HG03442 (cell line): Measurements from ENCODE around the gene COL13A1.
A peak's percentile ranks its signal among the peaks of the same experiment; 100 is the strongest.

Source experiments
- ATAC-seq: cut with Tn5 transposase; IDR thresholded peaks from one replicate; pipeline ENCODE4 v1.9.1; 2021; ENCODE audit warnings: mild to moderate bottlenecking, moderate library complexity; ENCODE audit not compliant: unreplicated experiment

COL13A1 gene

DNA sequence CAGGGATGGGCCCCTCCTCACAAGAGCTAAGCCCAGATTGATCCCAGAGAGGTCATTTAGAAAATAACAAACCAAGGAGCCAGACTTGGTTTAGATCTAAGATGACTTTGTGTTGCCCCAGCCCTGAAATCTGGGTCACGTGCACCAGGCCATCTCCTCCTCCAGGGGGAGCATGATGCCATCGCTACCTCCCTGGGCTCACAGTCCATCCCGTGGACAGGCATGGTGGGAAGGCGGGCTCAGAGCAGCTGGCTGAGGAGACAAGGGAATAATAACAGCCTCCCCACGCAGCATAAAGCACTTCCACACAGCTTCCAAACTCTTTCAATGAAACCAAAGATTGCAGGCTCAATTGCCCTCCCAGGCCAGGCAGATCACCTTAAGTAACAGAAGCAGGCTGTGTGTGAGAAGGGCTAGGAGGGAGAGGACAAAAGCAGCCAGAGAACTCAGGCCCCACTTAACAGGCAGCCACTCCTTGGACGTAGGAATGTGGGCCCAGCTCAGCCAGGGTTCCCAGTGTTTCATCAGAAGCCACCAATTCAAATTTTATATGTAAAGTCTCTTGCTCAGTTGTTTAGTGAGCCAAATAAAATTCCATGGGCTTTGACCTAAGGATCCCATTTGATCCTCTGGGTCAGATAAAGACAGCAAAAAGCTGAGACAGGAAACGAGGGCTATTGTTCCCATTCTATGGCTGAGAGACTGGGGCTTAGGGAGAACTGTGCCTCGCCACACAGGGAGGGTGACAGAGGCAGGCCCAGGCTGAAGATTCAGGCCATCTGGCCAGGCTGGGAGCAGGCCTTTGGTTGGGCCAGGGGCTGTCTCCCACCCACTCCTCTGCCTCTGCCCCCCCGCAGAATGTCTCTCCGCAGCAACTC lies 100.2 kb downstream of the COL13A1 start:
- ATAC-seq, result no peak

DNA sequence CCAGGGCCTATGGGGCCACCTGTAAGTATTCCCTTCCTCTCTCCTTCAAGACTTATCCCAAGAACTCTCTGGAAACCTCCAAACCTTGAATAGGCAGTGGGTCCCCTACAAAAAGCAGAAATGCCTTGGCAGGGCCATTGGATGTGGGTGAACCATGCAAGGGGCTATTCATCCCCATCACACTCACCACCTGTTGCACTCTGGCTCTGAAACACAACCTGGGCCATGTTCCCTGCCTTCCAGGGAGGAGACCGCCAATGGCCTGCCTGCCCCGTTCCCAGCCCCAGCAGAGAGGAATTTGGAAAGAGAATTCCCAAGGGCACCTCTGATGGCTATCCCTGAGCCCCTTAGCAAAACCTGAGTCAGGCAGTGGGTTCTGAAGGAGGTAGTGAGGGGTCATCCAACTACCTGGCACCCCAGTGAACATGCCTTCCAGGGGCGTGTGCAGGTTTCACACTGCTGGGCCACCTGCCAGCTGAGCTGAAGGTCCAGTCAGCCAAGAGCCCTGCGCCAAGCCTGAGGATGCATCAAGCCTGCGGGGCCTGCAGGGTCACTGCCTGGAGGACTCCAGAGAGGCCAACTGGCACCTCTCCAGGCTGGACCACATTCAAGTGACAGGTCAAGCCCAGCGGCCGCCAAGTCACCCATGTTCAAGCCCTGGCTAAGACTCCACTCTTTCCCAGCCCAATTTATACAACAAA lies 101.3 kb downstream of the COL13A1 start:
- no peak for ATAC-seq

GRCh38 chr10:69904533-69904932 lies 102.8 kb downstream of the COL13A1 start:
- no peak for ATAC-seq

DNA sequence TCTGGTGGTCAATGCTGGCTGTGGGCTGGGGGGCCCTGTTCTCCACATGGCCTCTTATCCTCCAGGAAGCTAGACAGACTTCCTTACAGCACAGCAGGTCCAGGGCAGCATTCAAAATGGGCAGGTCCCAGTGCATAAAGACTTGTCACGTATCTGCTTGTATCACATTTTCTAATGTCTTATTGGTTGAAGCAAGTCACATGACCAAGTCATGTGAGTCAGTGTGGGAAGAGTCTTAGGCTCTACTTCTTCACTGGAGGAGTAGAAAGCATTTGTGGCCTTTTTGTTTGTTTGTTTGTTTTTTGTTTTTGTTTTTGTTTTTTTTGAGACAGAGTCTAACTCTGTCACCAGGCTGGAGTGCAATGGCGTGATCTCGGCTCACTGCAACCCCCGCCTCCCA lies 104.7 kb downstream of the COL13A1 start:
- ATAC-seq, result no peak

GRCh38 chr10:69907517-69907916 lies 105.8 kb downstream of the COL13A1 start:
- ATAC-seq, result no peak

DNA sequence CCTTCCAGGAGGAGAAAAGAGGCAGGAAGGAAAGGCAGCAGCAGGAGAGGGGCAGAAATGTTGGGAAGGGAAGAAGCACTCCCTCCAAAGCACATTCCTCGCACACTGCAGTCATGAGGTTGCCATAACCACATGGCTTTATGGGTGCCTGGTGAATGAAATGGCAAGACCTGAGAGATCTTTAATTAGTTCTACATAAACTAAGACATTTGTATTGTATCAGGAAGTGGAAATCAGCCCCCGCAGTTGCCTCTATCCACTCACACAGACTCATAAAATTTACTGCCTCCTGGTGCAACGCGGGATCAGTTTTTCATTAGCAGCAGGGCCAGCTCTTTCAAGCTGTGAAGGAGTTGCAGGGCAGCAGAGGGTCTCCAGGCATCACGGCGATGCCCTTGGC lies 106.4 kb downstream of the COL13A1 start:
- ATAC-seq, result no peak

DNA sequence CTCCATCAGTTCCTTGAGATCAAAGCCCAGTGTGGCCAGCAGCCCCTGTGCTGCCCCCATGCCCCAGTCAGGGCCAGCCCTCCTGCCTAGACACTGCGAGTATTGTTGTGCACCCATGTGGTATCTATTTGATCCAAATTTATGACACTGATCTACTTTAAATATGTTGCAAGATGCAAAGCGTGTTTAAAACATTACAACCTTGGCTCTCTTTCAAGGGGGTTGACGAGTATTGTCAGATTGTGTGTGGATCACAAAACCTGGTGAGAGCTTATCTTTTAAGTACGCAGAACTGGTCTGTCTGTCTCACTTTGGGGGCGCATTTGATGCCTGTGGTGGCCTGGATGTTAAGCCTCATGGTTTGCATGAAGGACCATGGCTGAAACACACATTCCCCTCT lies 108.9 kb downstream of the COL13A1 start:
- ATAC-seq, result no peak

- no peak for ATAC-seq
Measured at GRCh38 chr10:69911613-69912528, 110.2 kb downstream of the COL13A1 start.

DNA sequence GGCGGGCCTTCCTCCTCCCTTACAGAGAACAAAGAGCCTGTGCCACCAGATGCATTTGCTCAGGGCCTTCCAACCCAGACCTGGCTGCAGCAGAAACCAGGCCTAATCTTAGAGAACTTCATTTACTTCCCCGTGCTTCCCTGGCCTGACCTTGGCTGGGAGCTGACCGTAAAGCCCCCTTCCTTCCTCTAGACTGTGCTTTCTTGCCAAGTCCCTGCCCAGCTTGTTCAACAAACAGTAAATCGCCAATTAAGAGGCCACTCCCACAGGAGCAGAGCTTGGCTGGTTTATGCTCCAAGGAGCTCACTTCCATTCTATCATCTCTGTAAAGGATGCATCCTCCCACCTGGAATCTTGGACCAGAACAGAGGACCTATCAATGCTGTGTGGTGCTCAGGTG lies 110.9 kb downstream of the COL13A1 start:
- no peak for ATAC-seq

DNA sequence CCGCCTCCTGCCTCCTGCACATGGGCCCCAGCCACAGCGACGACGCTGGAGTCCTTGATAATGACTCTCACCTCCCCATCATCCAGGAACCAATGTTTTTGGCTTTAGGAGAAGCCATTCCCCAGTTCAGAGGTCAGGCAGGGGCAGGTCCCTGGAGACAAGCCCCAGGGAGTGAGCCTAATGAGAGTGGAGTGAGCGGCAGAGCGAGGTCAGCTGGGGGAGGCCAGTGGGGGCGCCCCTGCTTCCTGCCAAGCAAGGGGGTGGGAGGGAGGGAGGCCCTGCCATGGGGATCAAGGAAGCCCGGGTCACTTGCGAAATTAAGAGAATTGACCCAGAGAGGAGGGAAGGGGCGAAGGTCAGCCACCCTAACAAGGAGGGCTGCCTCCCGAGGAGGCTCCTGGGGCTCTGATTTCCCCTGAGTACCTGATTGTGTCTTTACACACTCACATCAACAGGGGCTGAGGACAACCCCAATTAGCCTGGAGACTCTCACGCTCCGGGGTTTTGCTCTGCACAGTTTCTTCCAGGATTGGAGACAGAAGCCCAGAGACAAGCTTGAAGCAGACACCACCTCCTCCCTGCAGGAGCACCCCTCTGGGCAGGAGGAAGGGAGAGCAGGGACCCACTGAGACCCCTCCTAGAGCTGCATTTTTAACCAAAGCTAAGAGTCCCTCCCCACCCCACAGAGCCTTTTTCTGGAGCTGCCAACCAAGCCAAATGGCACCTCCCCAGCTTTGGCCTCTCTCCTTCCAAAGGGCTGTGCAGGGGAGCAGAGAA lies 112.1 kb downstream of the COL13A1 start:
- no peak for ATAC-seq

- peak; percentile 43 for ATAC-seq
Measured at GRCh38 chr10:69914398-69915214, 112.9 kb downstream of the COL13A1 start.

DNA sequence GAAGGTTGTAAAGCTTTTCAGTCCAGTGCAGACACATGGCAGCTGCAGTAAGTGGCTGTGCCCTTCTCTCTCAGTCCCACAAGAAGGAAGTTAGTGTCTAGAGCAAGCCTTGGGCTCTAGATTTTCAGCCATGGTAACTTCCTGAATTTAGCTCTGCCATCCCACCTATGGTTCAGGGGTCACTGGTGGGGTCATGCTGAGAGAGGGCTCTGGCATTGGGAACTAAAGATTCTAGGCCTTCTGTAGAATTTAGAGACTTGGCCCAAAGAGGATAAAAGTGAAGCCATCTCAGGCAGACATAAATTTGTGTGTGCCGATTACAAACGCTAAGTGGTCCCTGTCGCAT lies 113.5 kb downstream of the COL13A1 start:
- no peak for ATAC-seq

- no peak for ATAC-seq
Measured at GRCh38 chr10:69916118-69916517, 114.4 kb downstream of the COL13A1 start.

DNA sequence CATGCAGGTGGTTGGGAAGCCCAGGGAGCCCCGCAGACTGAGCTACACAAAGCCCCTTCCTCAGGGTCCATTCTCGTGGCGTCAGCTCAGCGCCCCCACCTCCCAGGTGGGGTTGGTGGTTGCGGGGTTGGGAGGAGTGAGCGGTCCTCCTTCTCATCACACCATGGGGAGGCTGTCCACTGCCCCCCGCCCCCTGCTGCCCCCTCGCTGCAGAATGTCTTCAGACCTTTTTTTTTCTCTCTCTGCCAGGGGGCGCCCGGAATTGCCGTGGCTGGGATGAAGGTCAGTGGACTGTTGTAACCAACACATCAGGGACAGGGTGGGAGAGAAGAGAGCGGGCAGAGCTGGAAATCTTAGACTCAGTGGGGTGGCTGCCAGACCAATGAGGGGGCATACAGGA lies 116.3 kb downstream of the COL13A1 start:
- no peak for ATAC-seq

DNA sequence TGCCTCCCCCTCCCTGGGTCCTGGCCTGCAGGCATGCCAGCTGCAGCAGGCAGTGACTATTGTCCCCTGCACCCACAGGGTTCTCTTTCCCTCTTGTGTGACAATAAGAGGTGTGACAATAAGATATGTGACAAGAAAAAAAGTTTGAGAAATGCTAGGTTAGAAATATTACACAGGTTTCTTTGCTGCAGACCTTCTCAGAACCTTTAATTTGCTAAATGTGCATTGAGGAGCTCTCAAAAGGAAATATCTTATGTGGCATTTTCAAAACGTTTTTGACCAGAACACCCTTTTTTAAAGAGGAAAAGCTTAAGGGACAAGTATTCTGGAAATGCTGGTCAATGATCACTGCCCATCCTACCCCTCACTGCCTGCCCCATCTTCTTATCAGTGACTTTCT lies 117.5 kb downstream of the COL13A1 start:
- no peak for ATAC-seq

DNA sequence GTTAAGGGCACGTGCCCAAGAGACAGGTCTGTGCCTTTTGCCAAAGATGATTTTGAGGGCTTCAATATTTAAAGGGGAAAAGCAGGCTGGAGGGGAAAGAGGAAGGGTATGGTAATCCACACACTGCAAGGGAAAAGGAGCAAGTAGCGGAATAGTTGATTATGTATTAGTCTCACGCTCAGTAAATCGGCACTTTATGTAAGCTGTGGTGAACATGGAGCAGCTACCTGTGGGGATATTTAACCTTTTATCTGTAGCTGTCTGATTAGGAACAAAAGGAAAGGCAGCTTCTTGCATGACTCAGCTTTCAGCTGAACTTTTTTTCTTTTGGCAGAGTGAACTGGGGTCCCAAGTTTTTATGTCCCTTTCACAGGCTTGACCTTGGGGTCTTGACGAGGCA lies 123.4 kb downstream of the COL13A1 start:
- ATAC-seq, result no peak

- ATAC-seq, result no peak
Measured at GRCh38 chr10:69928339-69928738, 126.6 kb downstream of the COL13A1 start.

DNA sequence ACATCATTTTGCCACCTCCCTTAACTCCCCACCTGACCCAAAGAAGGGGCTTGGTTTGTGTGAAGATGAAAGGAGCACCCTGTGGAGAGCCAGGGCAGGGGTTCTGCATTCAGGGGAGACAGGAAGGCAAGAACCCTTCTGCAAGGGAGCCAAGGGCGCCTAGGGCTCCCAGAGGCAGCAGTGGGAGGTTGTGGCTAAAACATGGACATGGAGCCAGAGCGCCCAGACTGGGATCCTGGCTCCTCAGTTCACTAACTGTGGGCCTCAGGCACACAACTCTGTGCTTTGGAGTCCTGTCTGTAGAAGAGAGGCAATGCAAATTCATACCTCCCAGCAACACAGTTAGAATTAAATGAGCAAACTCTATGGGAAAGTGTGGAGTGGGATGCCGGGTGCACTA lies 127.9 kb downstream of the COL13A1 start:
- no peak for ATAC-seq

GRCh38 chr10:69934768-69935167 lies 133.1 kb downstream of the COL13A1 start:
- ATAC-seq, result no peak

DNA sequence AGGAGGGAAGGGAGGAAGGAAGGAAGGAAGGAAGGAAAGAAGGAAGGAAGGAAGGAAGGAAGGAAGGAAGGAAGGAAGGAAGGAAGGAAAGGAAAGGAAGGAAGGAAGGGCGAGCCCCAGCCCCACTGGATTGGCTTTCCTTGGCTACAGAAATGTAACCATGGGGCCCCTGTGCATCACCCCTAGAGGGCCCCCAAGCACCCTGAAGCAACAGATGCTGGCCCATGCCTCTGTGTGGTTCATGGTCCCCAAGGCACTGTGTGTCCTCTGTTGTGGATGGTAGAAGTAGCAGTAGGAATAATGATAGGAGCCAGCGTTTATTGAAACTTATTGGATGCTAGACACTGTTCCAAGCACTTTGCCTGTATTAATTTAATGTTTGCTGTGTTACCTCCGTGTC lies 134.4 kb downstream of the COL13A1 start:
- no peak for ATAC-seq
